ENCODE measurements around the gene COG7.

- no peak for TF ChIP-seq CTCF (IDR thresholded peaks at IDR 0.05)
- TF ChIP-seq EP300 (IDR thresholded peaks at IDR 0.05), result no peak
These were observed 24.6 kb downstream of the COG7 start for GRCh38 chr16:23428351-23428750.
